HCEC 1CT (cell line): ENCODE data around the gene MXD1.

Experiments used
- DNase-seq: peaks from one replicate; pipeline ENCODE4 v3.0.0-alpha.2; 2017

The MXD1 gene

GRCh38 chr2:69979902-69980807 is 65.2 kb downstream of the MXD1 start:
- peak; percentile 25 for DNase-seq

GRCh38 chr2:69983392-69983966 is 68.6 kb downstream of the MXD1 start:
- no peak for DNase-seq

GRCh38 chr2:69985216-69985615 is 70.3 kb downstream of the MXD1 start:
- DNase-seq = no peak

GRCh38 chr2:69985688-69986087 is 70.8 kb downstream of the MXD1 start:
- DNase-seq = no peak

- DNase-seq = no peak
Measured at GRCh38 chr2:69986691-69987090, 71.8 kb downstream of the MXD1 start.

- no peak for DNase-seq
Measured at GRCh38 chr2:69988086-69988635, 73.3 kb downstream of the MXD1 start.

- DNase-seq = no peak
Measured at GRCh38 chr2:69989009-69989408, 74.1 kb downstream of the MXD1 start.

GRCh38 chr2:69989441-69990105 is 74.7 kb downstream of the MXD1 start:
- DNase-seq = no peak
